Endothelial cell of umbilical vein (primary cell): ENCODE results near the gene PLXNA4. TPM values are rescaled to one million over a fixed set of nuclear protein-coding genes. Genes with fewer than 3 reads are reported as not detected.

Experiments used
- BruUV-seq: library from RNA; stranded (reverse); fragments of 400-500 nt; replicated peaks from 2 replicates; lab custom pipeline; 2021; lab: Mats Ljungman, UMichigan
- CTCF ChIA-PET: fragments of 300-600, 350-600 bp; sonication (Branson Sonifier 250); formaldehyde crosslinking; loops from one replicate; lab custom pipeline; 2021; ENCODE audit warnings: antibody characterized with exemption, inconsistent platforms; lab: Charles Lee
- POLR2A ChIA-PET: fragments of 300-600, 350-600 bp; sonication (Branson Sonifier 250); formaldehyde crosslinking; loops from one replicate; lab custom pipeline; 2021; ENCODE audit warnings: antibody characterized with exemption, inconsistent platforms; lab: Charles Lee
- DNase-seq: peaks from one replicate; pipeline ENCODE4 v3.0.0-alpha.2; 2011; ENCODE audit warnings: low read depth, low spot score
- FAIRE-seq: peaks from 2 replicates; lab custom pipeline; 2011; peaks lifted over from hg19 to GRCh38; lab: Jason Lieb, UNC
- H2AFZ ChIP-seq: 2 replicates; pipeline ENCODE4 v1.6.0; 2012; ENCODE audit warnings: low read depth, low read length, control low read depth, inconsistent platforms
- H3K27ac ChIP-seq: 2 replicates; pipeline ENCODE4 v1.5.1; 2011; ENCODE audit warnings: low read depth, mild to moderate bottlenecking, control low read depth, low read length, moderate library complexity; ENCODE audit not compliant: insufficient read depth
- H3K27me3 ChIP-seq, 2 experiments: 2 replicates each; pipeline versions ENCODE4 v1.6.0 to v1.6.1; 2011; ENCODE audit warnings: low read length in 2 of 2, mixed read lengths in 1 of 2; ENCODE audit not compliant: control insufficient read depth in 2 of 2, insufficient read depth in 2 of 2
- H3K36me3 ChIP-seq, 2 experiments: 2 replicates in 1 of 2; 3 replicates in 1 of 2; pipeline ENCODE4 v1.5.1; 2011; ENCODE audit warnings: low read length in 2 of 2, mild to moderate bottlenecking in 1 of 2, moderate library complexity in 1 of 2; ENCODE audit not compliant: control insufficient read depth in 2 of 2, insufficient read depth in 2 of 2; ENCODE audit errors: extremely low read depth in 1 of 2
- H3K4me1 ChIP-seq: 3 replicates; pipeline ENCODE4 v1.5.1; 2011; ENCODE audit warnings: mild to moderate bottlenecking, low read length; ENCODE audit not compliant: control insufficient read depth, insufficient read depth; ENCODE audit errors: extremely low read depth
- H3K4me2 ChIP-seq: 2 replicates; pipeline ENCODE4 v1.6.1; 2011; ENCODE audit warnings: low read length, control low read depth, mixed read lengths; ENCODE audit not compliant: insufficient read depth
- H3K4me3 ChIP-seq, 3 experiments: fragments of 200-600 bp in 1 of 3; sonication (generic), shearing (Covaris generic) in 1 of 3; replicated peaks in 1 of 3; 2 replicates each; pipeline ENCODE4 v1.5.1; 2011 to 2016; ENCODE audit warnings: control low read depth in 3 of 3, low read length in 3 of 3, mild to moderate bottlenecking in 2 of 3, inconsistent platforms in 1 of 3, low read depth in 1 of 3, moderate library complexity in 1 of 3; ENCODE audit not compliant: insufficient read depth in 1 of 3
- H3K79me2 ChIP-seq: 2 replicates; pipeline ENCODE4 v1.6.0; 2012; ENCODE audit warnings: low read length, inconsistent platforms; ENCODE audit not compliant: control insufficient read depth, insufficient read depth
- H3K9ac ChIP-seq: replicated peaks from 2 replicates; pipeline ENCODE3; 2011; ENCODE audit warnings: low read length, control low read depth; ENCODE audit not compliant: insufficient read depth; ENCODE audit errors: extremely low read depth
- H3K9me1 ChIP-seq: replicated peaks from 3 replicates; pipeline ENCODE4 v1.6.0; 2011; ENCODE audit warnings: mild to moderate bottlenecking, low read length; ENCODE audit not compliant: control insufficient read depth, insufficient read depth; ENCODE audit errors: extremely low read depth
- H3K9me3 ChIP-seq: replicated peaks from 2 replicates; pipeline ENCODE4 v1.5.1; 2012; ENCODE audit warnings: low read length, inconsistent platforms; ENCODE audit not compliant: control insufficient read depth, insufficient read depth
- H4K20me1 ChIP-seq: replicated peaks from 2 replicates; pipeline ENCODE3; 2011; ENCODE audit warnings: mild to moderate bottlenecking, low read length; ENCODE audit not compliant: control insufficient read depth, insufficient read depth; ENCODE audit errors: extremely low read depth
- CTCF ChIP-seq, 2 donors: IDR thresholded peaks; 1 replicate in 1 of 2; 2 replicates in 1 of 2; pipeline ENCODE4 v1.5.1; 2011; ENCODE audit warnings: low read length in 2 of 2, mild to moderate bottlenecking in 2 of 2, moderate library complexity in 2 of 2, control low read depth in 1 of 2, inconsistent platforms in 1 of 2, low read depth in 1 of 2; ENCODE audit not compliant: insufficient read depth in 1 of 2; ENCODE audit errors: extremely low read depth in 1 of 2
- EZH2 ChIP-seq: IDR thresholded peaks from 2 replicates; pipeline ENCODE4 v1.6.1; 2012; ENCODE audit warnings: borderline replicate concordance, low read depth, mild to moderate bottlenecking, moderate library complexity, low read length, inconsistent platforms; ENCODE audit not compliant: severe bottlenecking
- FOS ChIP-seq: IDR thresholded peaks from 2 replicates; pipeline ENCODE4 v1.6.1; 2011; ENCODE audit warnings: mild to moderate bottlenecking, low read length, moderate library complexity, borderline replicate concordance; ENCODE audit not compliant: insufficient read depth
- GATA2 ChIP-seq: IDR thresholded peaks from 2 replicates; pipeline ENCODE4 v1.7.0; 2011; ENCODE audit warnings: low read depth, mild to moderate bottlenecking, moderate library complexity, mixed read lengths, low read length; ENCODE audit not compliant: insufficient read length, insufficient read depth
- JUN ChIP-seq: IDR thresholded peaks from 2 replicates; pipeline ENCODE4 v1.6.1; 2011; ENCODE audit warnings: borderline replicate concordance, low read depth; ENCODE audit not compliant: insufficient read length, insufficient read depth
- MAX ChIP-seq: IDR thresholded peaks from 2 replicates; pipeline ENCODE4 v1.6.1; 2011; ENCODE audit not compliant: insufficient read depth, insufficient read length
- MYC ChIP-seq: IDR thresholded peaks from one replicate; pipeline ENCODE4 v1.6.1; 2011; ENCODE audit warnings: mild to moderate bottlenecking, low read depth, low read length
- POLR2A ChIP-seq: IDR thresholded peaks from 2 replicates; pipeline ENCODE4 v1.6.1; 2012; ENCODE audit warnings: low read depth, mild to moderate bottlenecking, control low read depth, low read length
- POLR2AphosphoS5 ChIP-seq: IDR thresholded peaks from 2 replicates; pipeline ENCODE4 v1.6.1; 2012; ENCODE audit warnings: low read depth, mild to moderate bottlenecking, control low read depth, low read length, moderate library complexity; ENCODE audit not compliant: insufficient read depth
- dilution Hi-C: fragments of 300-500 bp; cut with MboI; formaldehyde crosslinking; loops from one replicate; pipeline ENCODE4 v1.15.0; 2019; ENCODE audit warnings: low sequenced_read_pairs; ENCODE audit not compliant: extremely low pct_ligation_motif_present
- intact Hi-C: fragments of 100-400 bp; cut with micrococcal nuclease; formaldehyde crosslinking; loops from one replicate; pipeline ENCODE4 v1.10.0; 2022
- polyA plus RNA-seq, 4 experiments: library from polyadenylated mRNA; depleted of rRNA in 3 of 4; stranded (reverse) in 3 of 4; unstranded in 1 of 4; fragments of >200 nt; gene quantifications; 2 replicates each; pipeline versions ENCODE4 v1.2.1 to v1.2.3, GENCODE V29; 2011 to 2012; ENCODE audit warnings: missing spikeins in 1 of 4
- total RNA-seq: library from RNA; stranded (reverse); gene quantifications from 2 replicates; pipeline ENCODE4 v1.2.3, GENCODE V29; 2021

Gene PLXNA4
- total and polyA plus RNA-seq, 2 donors (not counting 3 experiments of a cell fraction or from before 2014, with no cell fraction given), result 12.1 to 20.4 TPM

- H3K79me2 ChIP-seq, result no peaks in the 10 kb centered on the region
- no peak for TF ChIP-seq CTCF (IDR thresholded peaks at IDR 0.05; ENCODE audit: extremely low read depth in 1 of 2, insufficient read depth in 1 of 2, low read depth in 1 of 2, low read length in 2 of 2)
- no peak for TF ChIP-seq FOS
- no peak for TF ChIP-seq MAX
- TF ChIP-seq GATA2, result no peak
- no peak for TF ChIP-seq EZH2
- TF ChIP-seq MYC, result no peak
- no peak for TF ChIP-seq POLR2A
- TF ChIP-seq JUN, result no peak
- TF ChIP-seq POLR2AphosphoS5, result no peak
- H3K4me3 ChIP-seq, result no peak overlapping the region
- dilution Hi-C loops (no loop called here), intact Hi-C loops (no loop called here)
- ChIA-PET POLR2A (no interaction called here), CTCF (no interaction called here)
- no peak for DNase-seq
- no peak overlapping the region for H3K4me2 ChIP-seq
- no peaks in the 10 kb centered on the region for H3K36me3 ChIP-seq
- no peak overlapping the region for H2AFZ ChIP-seq
- BruUV-seq, result no TSS peak
- peaks cover 12% of the 10 kb centered on the region for H3K4me1 ChIP-seq
- no peak for FAIRE-seq
- H4K20me1 ChIP-seq, result no peaks in the 10 kb centered on the region
- no peak overlapping the region for H3K9ac ChIP-seq
- H3K27me3 ChIP-seq, result peaks cover 11 to 15% of the 10 kb centered on the region in 2 experiments
- no peaks in the 10 kb centered on the region for H3K9me3 ChIP-seq
- H3K9me1 ChIP-seq, result no peaks in the 10 kb centered on the region
- no peak overlapping the region for H3K27ac ChIP-seq
Measured at GRCh38 chr7:132592936-132593335, 16.7 kb upstream of the PLXNA4 start.
